Smooth muscle cell (in vitro differentiated cells): Measurements from ENCODE around the gene CHMP6. TPM values are rescaled to one million over a fixed set of nuclear protein-coding genes. Genes with fewer than 3 reads are reported as not detected.

Experiments used
- DNase-seq: peaks from one replicate; lab custom pipeline; 2025; ENCODE audit not compliant: unreplicated experiment; lab: John Stamatoyannopoulos, UW
- H2AFZ ChIP-seq: fragments of 200-600 bp; sonication (generic); 2 replicates; pipeline ENCODE4 v1.6.0; 2016; ENCODE audit warnings: antibody characterized with exemption, low read depth, mild to moderate bottlenecking
- H3F3A ChIP-seq: fragments of 200-600 bp; sonication (generic); 2 replicates; pipeline ENCODE4 v1.6.0; 2017; ENCODE audit warnings: antibody characterized with exemption, low read depth
- H3K27ac ChIP-seq: fragments of 200-600 bp; sonication (generic); 2 replicates; pipeline ENCODE4 v1.5.1; 2016; ENCODE audit warnings: low read depth, mild to moderate bottlenecking
- H3K27me3 ChIP-seq: fragments of 200-600 bp; sonication (generic); 2 replicates; pipeline ENCODE4 v1.6.1; 2016; ENCODE audit warnings: low read depth, mild to moderate bottlenecking
- H3K36me3 ChIP-seq: fragments of 200-600 bp; sonication (generic); 2 replicates; pipeline ENCODE4 v1.5.1; 2016; ENCODE audit warnings: low read depth
- H3K4me1 ChIP-seq: fragments of 200-600 bp; sonication (generic); 2 replicates; pipeline ENCODE4 v1.5.1; 2016; ENCODE audit warnings: low read depth
- H3K4me2 ChIP-seq: fragments of 200-600 bp; sonication (generic); 2 replicates; pipeline ENCODE4 v1.6.0; 2016; ENCODE audit warnings: mild to moderate bottlenecking
- H3K4me3 ChIP-seq: fragments of 200-600 bp; sonication (generic); 2 replicates; pipeline ENCODE4 v1.5.1; 2016; ENCODE audit warnings: mild to moderate bottlenecking
- H3K79me2 ChIP-seq: fragments of 200-600 bp; sonication (generic); 2 replicates; pipeline ENCODE4 v1.6.0; 2016; ENCODE audit warnings: low read depth, mild to moderate bottlenecking
- H3K9ac ChIP-seq: fragments of 200-600 bp; sonication (generic); 2 replicates; pipeline ENCODE4 v1.6.0; 2016; ENCODE audit warnings: low read depth
- H3K9me3 ChIP-seq: fragments of 200-600 bp; sonication (generic); replicated peaks from 2 replicates; pipeline ENCODE4 v1.5.1; 2016; ENCODE audit warnings: low read depth
- H4K20me1 ChIP-seq: fragments of 200-600 bp; sonication (generic); 2 replicates; pipeline ENCODE4 v1.6.0; 2016; ENCODE audit warnings: low read depth
- WGBS: methylation state at CpG from one replicate; pipeline ENCODE4 v1.1.7; 2016; ENCODE audit warnings: low lambda C conversion rate; 5-methylcytosine and 5-hydroxymethylcytosine counted together
- polyA plus RNA-seq: library from polyadenylated mRNA; unstranded; fragments of >200 nt; fragmentation: Nextera tagmentation; extraction: Ambion mirVana; gene quantifications from 2 replicates; pipeline ENCODE4 v1.2.1, GENCODE V29; 2016
- total RNA-seq: library from RNA; depleted of rRNA; stranded (reverse); fragments of >200 nt; gene quantifications from 2 replicates; pipeline ENCODE4 v1.2.3, GENCODE V29; 2014
- TF ChIP-seq, protein P1 (sequence below): fragments of 200-600 bp; sonication (generic); IDR thresholded peaks from 2 replicates; pipeline ENCODE4 v1.5.1; 2017; ENCODE audit warnings: borderline replicate concordance, mild to moderate bottlenecking, antibody characterized with exemption; ENCODE audit not compliant: insufficient read depth, poor library complexity, severe bottlenecking

Gene CHMP6
- total and polyA plus RNA-seq, 2 experiments from 2014 or later, result 5.8 to 21.5 TPM

DNA sequence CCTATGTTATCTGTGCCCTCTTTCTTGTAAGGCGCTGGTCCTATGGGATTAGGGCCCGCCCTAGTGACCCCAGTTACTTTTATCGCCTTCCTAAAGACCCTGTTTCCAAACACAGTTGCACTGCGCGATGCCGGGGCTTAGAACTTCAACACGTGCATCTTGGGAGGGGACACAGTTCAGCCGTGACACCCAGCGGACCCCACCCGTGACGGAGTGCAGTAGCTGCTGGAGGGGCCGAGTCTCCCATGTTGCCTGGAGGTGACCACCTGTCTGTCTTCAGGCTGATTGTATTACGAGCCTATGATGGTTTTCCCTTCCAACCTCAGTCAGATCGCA, 52.8 kb downstream of the CHMP6 start:
- Histone ChIP-seq H3K4me2 (no peak overlapping the region), H2AFZ (no peak overlapping the region), H3K36me3 (no peaks in the 10 kb centered on the region), H3F3A (peaks cover 4% of the 10 kb centered on the region), H3K9me3 (no peaks in the 10 kb centered on the region), H3K27me3 (no peaks in the 10 kb centered on the region), H3K79me2 (peaks cover 90% of the 10 kb centered on the region), H3K4me1 (peaks cover 23% of the 10 kb centered on the region), H3K27ac (peak overlapping the region; percentile 27), H3K9ac (no peak overlapping the region), H4K20me1 (peaks cover 100% of the 10 kb centered on the region), H3K4me3 (no peak overlapping the region)
- DNase-seq, result no peak
- TF ChIP-seq, protein P1, sequence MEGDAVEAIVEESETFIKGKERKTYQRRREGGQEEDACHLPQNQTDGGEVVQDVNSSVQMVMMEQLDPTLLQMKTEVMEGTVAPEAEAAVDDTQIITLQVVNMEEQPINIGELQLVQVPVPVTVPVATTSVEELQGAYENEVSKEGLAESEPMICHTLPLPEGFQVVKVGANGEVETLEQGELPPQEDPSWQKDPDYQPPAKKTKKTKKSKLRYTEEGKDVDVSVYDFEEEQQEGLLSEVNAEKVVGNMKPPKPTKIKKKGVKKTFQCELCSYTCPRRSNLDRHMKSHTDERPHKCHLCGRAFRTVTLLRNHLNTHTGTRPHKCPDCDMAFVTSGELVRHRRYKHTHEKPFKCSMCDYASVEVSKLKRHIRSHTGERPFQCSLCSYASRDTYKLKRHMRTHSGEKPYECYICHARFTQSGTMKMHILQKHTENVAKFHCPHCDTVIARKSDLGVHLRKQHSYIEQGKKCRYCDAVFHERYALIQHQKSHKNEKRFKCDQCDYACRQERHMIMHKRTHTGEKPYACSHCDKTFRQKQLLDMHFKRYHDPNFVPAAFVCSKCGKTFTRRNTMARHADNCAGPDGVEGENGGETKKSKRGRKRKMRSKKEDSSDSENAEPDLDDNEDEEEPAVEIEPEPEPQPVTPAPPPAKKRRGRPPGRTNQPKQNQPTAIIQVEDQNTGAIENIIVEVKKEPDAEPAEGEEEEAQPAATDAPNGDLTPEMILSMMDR, result no peak
- 89% methylated on average over 14 of the region's 14 CpGs for WGBS

DNA sequence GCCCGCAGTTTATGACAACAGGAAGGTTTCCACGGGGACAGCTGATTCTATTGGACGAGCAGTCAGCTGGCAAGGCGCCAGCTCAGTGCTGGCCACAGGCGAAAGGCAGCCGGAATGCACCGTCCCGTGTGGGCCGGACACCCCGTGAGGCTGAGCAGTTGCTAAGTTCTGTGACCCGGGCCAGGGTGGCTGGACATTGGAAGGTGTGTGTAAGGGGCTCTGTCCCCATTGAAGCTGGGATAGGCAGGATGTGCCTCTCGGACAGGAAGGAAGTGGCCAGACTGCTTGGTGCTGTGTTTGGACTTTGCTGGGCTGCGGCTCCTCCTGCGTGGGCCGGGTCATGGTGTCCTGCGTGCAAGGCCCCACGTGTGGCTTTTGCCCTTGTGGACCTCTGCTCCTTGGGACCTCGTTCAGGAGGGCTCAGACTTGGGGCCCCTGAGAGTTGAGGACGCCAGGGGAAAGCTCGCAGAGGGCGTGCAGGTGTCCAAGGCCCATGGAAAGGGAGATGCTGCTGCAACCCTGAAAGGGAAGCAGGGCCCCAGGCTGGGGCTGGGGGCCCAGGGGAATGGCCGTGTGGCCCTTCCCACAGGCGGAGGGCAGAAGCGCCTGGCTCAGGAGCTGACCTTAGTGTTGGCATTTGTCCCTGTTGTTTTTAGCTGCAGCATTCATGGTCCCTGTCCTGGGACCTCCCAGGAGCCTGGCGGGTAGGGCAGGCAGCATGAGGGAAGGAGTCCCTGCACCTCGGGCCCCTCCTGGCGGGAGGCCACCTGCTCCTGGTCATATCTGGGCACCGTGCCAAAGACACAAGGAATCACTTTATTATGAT, 53.3 kb downstream of the CHMP6 start:
- no peaks in the 10 kb centered on the region for H3K27me3 ChIP-seq
- H3K9me3 ChIP-seq, result no peaks in the 10 kb centered on the region
- H3K27ac ChIP-seq, result peak overlapping the region; percentile 27
- peaks cover 21% of the 10 kb centered on the region for H3K4me1 ChIP-seq
- no peak overlapping the region for H3K9ac ChIP-seq
- H3K4me2 ChIP-seq, result no peak overlapping the region
- H3K36me3 ChIP-seq, result no peaks in the 10 kb centered on the region
- TF ChIP-seq, protein P1, result no peak
- no peak for DNase-seq
- peaks cover 100% of the 10 kb centered on the region for H4K20me1 ChIP-seq
- no peak overlapping the region for H3K4me3 ChIP-seq
- H2AFZ ChIP-seq, result no peak overlapping the region
- peaks cover 4% of the 10 kb centered on the region for H3F3A ChIP-seq
- 89% methylated on average over 28 of the region's 28 CpGs for WGBS
- H3K79me2 ChIP-seq, result peaks cover 90% of the 10 kb centered on the region

DNA sequence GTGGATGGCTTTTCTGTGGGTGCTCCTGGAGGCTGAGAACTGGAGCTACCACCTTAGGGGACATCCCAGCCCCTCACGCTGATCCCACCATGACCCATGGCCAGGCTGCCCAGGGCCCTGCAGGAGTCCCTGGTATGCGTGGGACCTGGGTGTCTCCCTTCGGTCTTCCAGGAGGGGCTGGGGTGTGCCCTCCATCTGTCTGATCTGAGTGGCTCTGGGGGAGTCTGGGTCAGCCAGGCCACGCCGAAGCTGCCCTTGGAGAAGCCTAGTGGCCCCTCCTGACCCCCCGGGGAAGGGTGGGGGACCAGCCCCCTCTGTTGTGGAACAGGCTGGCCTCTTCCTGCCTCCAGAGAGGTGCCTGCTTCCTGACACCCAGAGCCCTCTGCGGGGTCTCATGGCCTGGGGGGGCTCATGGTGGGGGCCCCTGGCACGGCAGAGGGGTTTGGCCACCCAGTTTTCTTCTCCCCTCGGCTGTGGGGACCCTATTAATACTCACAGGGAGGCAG, 54.0 kb downstream of the CHMP6 start:
- H3K9me3 ChIP-seq, result no peaks in the 10 kb centered on the region
- peaks cover 100% of the 10 kb centered on the region for H4K20me1 ChIP-seq
- DNase-seq, result no peak
- no peak overlapping the region for H3K27ac ChIP-seq
- H3K9ac ChIP-seq, result no peak overlapping the region
- H3K4me3 ChIP-seq, result no peak overlapping the region
- H3K36me3 ChIP-seq, result no peaks in the 10 kb centered on the region
- peaks cover 4% of the 10 kb centered on the region for H3F3A ChIP-seq
- TF ChIP-seq, protein P1, result no peak
- WGBS, result 94% methylated on average over 7 of the region's 9 CpGs
- no peaks in the 10 kb centered on the region for H3K27me3 ChIP-seq
- H3K79me2 ChIP-seq, result peaks cover 96% of the 10 kb centered on the region
- no peak overlapping the region for H2AFZ ChIP-seq
- H3K4me2 ChIP-seq, result no peak overlapping the region
- H3K4me1 ChIP-seq, result peaks cover 15% of the 10 kb centered on the region
